Measurements from ENCODE around the gene CNIH2. TPM values are rescaled to one million over a fixed set of nuclear protein-coding genes. Genes with fewer than 3 reads are reported as not detected.

CNIH2 gene
- total and polyA plus RNA-seq, 9 of the 15 experiments (the other 6 are each of a cell fraction or from before 2014, with no cell fraction given) = 0.26 to 0.89 (median 0.40) TPM; not detected in 4

GRCh38 chr11:66327171-66328030, 49.4 kb downstream of the CNIH2 start:
- no TSS peak for BruUV-seq (replicated peaks)
- Histone ChIP-seq H3K9ac (ENCODE audit: insufficient read depth in 1 of 2, low read depth in 2 of 2, low read length in 2 of 2) (peak overlapping the region in 1 of 2 experiments; percentile 67; a peak in 2 of 4 replicates), H2AFZ (ENCODE audit: low read depth, low read length) (peak overlapping the region; percentile 100), H3K79me2 (ENCODE audit: control insufficient read depth, insufficient read depth, low read length) (no peaks in the 10 kb centered on the region), H3K36me3 (ENCODE audit: control insufficient read depth, insufficient read depth, low read length) (no peaks in the 10 kb centered on the region), H3K4me3 (no peak overlapping the region), H3K27ac (ENCODE audit: extremely low read depth, low read depth, low read length) (no peak overlapping the region; the same call in 2 of the 3 replicates), H3K4me2 (ENCODE audit: insufficient read depth, low read length) (no peak overlapping the region), H4K20me1 (replicated peaks; ENCODE audit: control insufficient read depth, insufficient read depth, low read length) (no peaks in the 10 kb centered on the region), H3K4me1 (replicated peaks in 1 of 2; ENCODE audit: control insufficient read depth in 2 of 2, insufficient read depth in 2 of 2, low read length in 2 of 2) (peaks cover 20 to 66% of the 10 kb centered on the region in 2 experiments; a peak in 4 of 5 replicates), H3K9me3 (replicated peaks; ENCODE audit: control insufficient read depth, insufficient read depth, low read depth, low read length) (no peaks in the 10 kb centered on the region), H3K27me3 (ENCODE audit: control insufficient read depth in 2 of 2, insufficient read depth in 2 of 2, low read length in 2 of 2) (no peaks in the 10 kb centered on the region), H3K9me1 (ENCODE audit: control insufficient read depth, insufficient read depth, low read length) (peaks cover 4% of the 10 kb centered on the region)
- peak in 1 of 4 experiments; percentile 16 for DNase-seq (ENCODE audit: extremely low read depth in 1 of 4, low spot score in 3 of 4)
- 73% methylated on average over 6 of the region's 10 CpGs for WGBS (ENCODE audit: insufficient coverage, low coverage, missing lambda C conversion rate)
- POLR2A ChIA-PET = interaction anchor here (0.6 to 0.7 kb wide), 3 partner anchors 9 to 109 kb away, joined by 3 read pairs; partner anchors contain the start of gene RIN1
- CTCF ChIA-PET (ENCODE audit: low intra/inter-chr PET ratio) = interaction anchor here (1.2 to 3.1 kb wide), 3 partner anchors 16 to 105 kb away, joined by 5 to 37 read pairs (median 16); no protein-coding TSS in a partner anchor
- no peak for ATAC-seq
- peak; percentile 81 for FAIRE-seq
- intact Hi-C loops (cut with micrococcal nuclease) = loop anchor here (1.0 to 2.0 kb wide), 2 partner anchors 15 to 105 kb away; no protein-coding TSS in a partner anchor
- in situ Hi-C loops (cut with MboI) = loop anchor here (5.0 kb wide), 1 partner anchor 110 kb away; no protein-coding TSS in a partner anchor
- TF ChIP-seq, protein P1, sequence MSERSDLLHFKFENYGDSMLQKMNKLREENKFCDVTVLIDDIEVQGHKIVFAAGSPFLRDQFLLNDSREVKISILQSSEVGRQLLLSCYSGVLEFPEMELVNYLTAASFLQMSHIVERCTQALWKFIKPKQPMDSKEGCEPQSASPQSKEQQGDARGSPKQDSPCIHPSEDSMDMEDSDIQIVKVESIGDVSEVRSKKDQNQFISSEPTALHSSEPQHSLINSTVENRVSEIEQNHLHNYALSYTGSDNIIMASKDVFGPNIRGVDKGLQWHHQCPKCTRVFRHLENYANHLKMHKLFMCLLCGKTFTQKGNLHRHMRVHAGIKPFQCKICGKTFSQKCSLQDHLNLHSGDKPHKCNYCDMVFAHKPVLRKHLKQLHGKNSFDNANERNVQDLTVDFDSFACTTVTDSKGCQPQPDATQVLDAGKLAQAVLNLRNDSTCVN (CRISPR knock-in tag; IDR thresholded peaks at IDR 0.05) = peak; percentile 86; the same call in 1 of the 2 replicates
- TF ChIP-seq ZBTB7A (IDR thresholded peaks at IDR 0.05; ENCODE audit: borderline replicate concordance, control insufficient read depth, low read depth, low read length) (peak; percentile 35; the same call in 1 of the 2 replicates), MLLT1 (IDR thresholded peaks at IDR 0.05) (peak in 1 of 2 experiments; percentile 33; a peak in 1 of 4 replicates), U2AF1 (optimal IDR thresholded peaks at IDR 0.05; ENCODE audit: low read depth, low read length) (no peak), BRD4 (IDR thresholded peaks at IDR 0.05) (no peak), SMARCA5 (IDR thresholded peaks at IDR 0.05) (0 out of 2 replicates have a peak, but pooled peaks have one; percentile 14), HDAC1 (IDR thresholded peaks at IDR 0.05) (peak in 1 of 2 experiments; percentile 43; a peak in 1 of 4 replicates), PHF20 (IDR thresholded peaks at IDR 0.05; ENCODE audit: partially characterized antibody) (peak; percentile 49), ELF4 (CRISPR knock-in tag; IDR thresholded peaks at IDR 0.05) (peak; percentile 69; the same call in 1 of the 2 replicates), OTX1 (CRISPR knock-in tag; IDR thresholded peaks at IDR 0.05) (peak; percentile 69; the same call in 1 of the 2 replicates), NFATC3 (IDR thresholded peaks at IDR 0.05) (no peak)
- TF ChIP-seq, protein P2, sequence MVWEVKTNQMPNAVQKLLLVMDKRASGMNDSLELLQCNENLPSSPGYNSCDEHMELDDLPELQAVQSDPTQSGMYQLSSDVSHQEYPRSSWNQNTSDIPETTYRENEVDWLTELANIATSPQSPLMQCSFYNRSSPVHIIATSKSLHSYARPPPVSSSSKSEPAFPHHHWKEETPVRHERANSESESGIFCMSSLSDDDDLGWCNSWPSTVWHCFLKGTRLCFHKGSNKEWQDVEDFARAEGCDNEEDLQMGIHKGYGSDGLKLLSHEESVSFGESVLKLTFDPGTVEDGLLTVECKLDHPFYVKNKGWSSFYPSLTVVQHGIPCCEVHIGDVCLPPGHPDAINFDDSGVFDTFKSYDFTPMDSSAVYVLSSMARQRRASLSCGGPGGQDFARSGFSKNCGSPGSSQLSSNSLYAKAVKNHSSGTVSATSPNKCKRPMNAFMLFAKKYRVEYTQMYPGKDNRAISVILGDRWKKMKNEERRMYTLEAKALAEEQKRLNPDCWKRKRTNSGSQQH (CRISPR knock-in tag; IDR thresholded peaks at IDR 0.05) = 0 out of 2 replicates have a peak, but pooled peaks have one; percentile 61
- TF ChIP-seq, protein P3, sequence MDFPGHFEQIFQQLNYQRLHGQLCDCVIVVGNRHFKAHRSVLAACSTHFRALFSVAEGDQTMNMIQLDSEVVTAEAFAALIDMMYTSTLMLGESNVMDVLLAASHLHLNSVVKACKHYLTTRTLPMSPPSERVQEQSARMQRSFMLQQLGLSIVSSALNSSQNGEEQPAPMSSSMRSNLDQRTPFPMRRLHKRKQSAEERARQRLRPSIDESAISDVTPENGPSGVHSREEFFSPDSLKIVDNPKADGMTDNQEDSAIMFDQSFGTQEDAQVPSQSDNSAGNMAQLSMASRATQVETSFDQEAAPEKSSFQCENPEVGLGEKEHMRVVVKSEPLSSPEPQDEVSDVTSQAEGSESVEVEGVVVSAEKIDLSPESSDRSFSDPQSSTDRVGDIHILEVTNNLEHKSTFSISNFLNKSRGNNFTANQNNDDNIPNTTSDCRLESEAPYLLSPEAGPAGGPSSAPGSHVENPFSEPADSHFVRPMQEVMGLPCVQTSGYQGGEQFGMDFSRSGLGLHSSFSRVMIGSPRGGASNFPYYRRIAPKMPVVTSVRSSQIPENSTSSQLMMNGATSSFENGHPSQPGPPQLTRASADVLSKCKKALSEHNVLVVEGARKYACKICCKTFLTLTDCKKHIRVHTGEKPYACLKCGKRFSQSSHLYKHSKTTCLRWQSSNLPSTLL (IDR thresholded peaks at IDR 0.05) = no peak
- TF ChIP-seq, protein P4, sequence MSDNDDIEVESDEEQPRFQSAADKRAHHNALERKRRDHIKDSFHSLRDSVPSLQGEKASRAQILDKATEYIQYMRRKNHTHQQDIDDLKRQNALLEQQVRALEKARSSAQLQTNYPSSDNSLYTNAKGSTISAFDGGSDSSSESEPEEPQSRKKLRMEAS (CRISPR knock-in tag; IDR thresholded peaks at IDR 0.05) = no peak

Measured in K562 (cell line).